Natural killer cell (primary cell): Measurements from ENCODE around the gene SH3PXD2A. TPM values are rescaled to one million over a fixed set of nuclear protein-coding genes. Genes with fewer than 3 reads are reported as not detected.

ENCODE experiments used
- ATAC-seq, 3 donors: fragments of 150-1000 bp in 2 of 3; fragments of 200-7000 bp in 1 of 3; cut with Tn5 transposase; 1 replicate in 1 of 3; 2 replicates in 2 of 3; pipeline ENCODE4 v1.10.0; 2021; ENCODE audit warnings: mild to moderate bottlenecking in 2 of 3, moderate library complexity in 2 of 3
- DNase-seq, 2 donors: peaks; one replicate each; pipeline versions ENCODE4 v3.0.0 to v3.0.0-alpha.2; 2013 to 2021; ENCODE audit warnings: mixed read lengths in 1 of 2
- H3K27ac ChIP-seq: one replicate; pipeline ENCODE4 v1.5.1; 2013; ENCODE audit warnings: mild to moderate bottlenecking, low read length
- H3K27me3 ChIP-seq: one replicate; pipeline ENCODE4 v1.6.1; 2013; ENCODE audit warnings: low read length; ENCODE audit not compliant: control insufficient read depth, insufficient read depth
- H3K36me3 ChIP-seq: one replicate; pipeline ENCODE4 v1.6.1; 2013; ENCODE audit warnings: low read length; ENCODE audit not compliant: control insufficient read depth, insufficient read depth
- H3K4me1 ChIP-seq: one replicate; pipeline ENCODE4 v1.6.1; 2013; ENCODE audit warnings: low read length; ENCODE audit not compliant: control insufficient read depth, insufficient read depth
- H3K4me3 ChIP-seq: one replicate; pipeline ENCODE4 v1.5.1; 2013; ENCODE audit warnings: low read length
- H3K9me3 ChIP-seq: one replicate; pipeline ENCODE4 v1.6.1; 2013; ENCODE audit warnings: low read length; ENCODE audit not compliant: control insufficient read depth, insufficient read depth
- H3K27ac Mint-ChIP-seq, 2 donors: one replicate each; pipeline ENCODE4 v1.8.0; 2022; ENCODE audit warnings: mild to moderate bottlenecking in 2 of 2, mixed read lengths in 2 of 2, moderate library complexity in 1 of 2
- H3K27me3 Mint-ChIP-seq, 2 donors: one replicate each; pipeline ENCODE4 v1.8.0; 2022; ENCODE audit warnings: low read depth in 2 of 2, mixed read lengths in 2 of 2
- H3K36me3 Mint-ChIP-seq: one replicate; pipeline ENCODE4 v1.8.0; 2022; ENCODE audit warnings: mixed read lengths
- H3K4me1 Mint-ChIP-seq, 2 donors: one replicate each; pipeline ENCODE4 v1.8.0; 2022; ENCODE audit warnings: mixed read lengths in 2 of 2
- H3K4me3 Mint-ChIP-seq: one replicate; pipeline ENCODE4 v1.8.0; 2022; ENCODE audit warnings: mild to moderate bottlenecking, moderate library complexity, mixed read lengths
- H3K9me3 Mint-ChIP-seq, 2 donors: one replicate each; pipeline ENCODE4 v1.8.0; 2022; ENCODE audit warnings: mixed read lengths in 2 of 2
- CTCF ChIP-seq: fragments of 200-600 bp; IDR thresholded peaks from one replicate; pipeline ENCODE4 v1.8.0; 2022; ENCODE audit warnings: antibody characterized with exemption
- WGBS: methylation state at CpG from one replicate; pipeline ENCODE4 v1.1.7; 2013; ENCODE audit warnings: missing lambda C conversion rate; ENCODE audit not compliant: insufficient coverage; 5-methylcytosine and 5-hydroxymethylcytosine counted together
- intact Hi-C: fragments of 100-400 bp; cut with micrococcal nuclease; formaldehyde crosslinking; loops from one replicate; pipeline ENCODE4 v1.14.2; 2022
- total RNA-seq, 4 donors: library from RNA; stranded (reverse); fragments of 120-200 nt in 1 of 4; gene quantifications; one replicate each; pipeline versions ENCODE4 v1.2.3 to v1.2.4, GENCODE V29; 2013 to 2022

The SH3PXD2A gene
- total RNA-seq, 3 donors from 2014 or later (not counting 1 experiment from before 2014, with no cell fraction given): 3.3 to 7.0 (median 4.9) TPM

- Mint-ChIP-seq H3K27ac (no peak overlapping the region), H3K27me3 (peaks cover 0 to 7% of the 10 kb centered on the region in 2 donors), H3K9me3 (no peaks in the 10 kb centered on the region), H3K36me3 (no peaks in the 10 kb centered on the region), H3K4me3 (no peak overlapping the region), H3K4me1 (no peaks in the 10 kb centered on the region)
- H3K9me3 ChIP-seq: no peaks in the 10 kb centered on the region
- no peak overlapping the region for H3K27ac ChIP-seq
- H3K4me1 ChIP-seq: no peaks in the 10 kb centered on the region
- ATAC-seq (peak; percentile 77 to 92 (median 91)), DNase-seq (peak; percentile 64 to 87)
- WGBS: 25% methylated on average over 8 of the region's 8 CpGs
- intact Hi-C loops: loop anchor here (1.0 to 5.0 kb wide), 2 partner anchors 81 to 274 kb away; no protein-coding TSS in a partner anchor
- TF ChIP-seq CTCF: peak; percentile 95
- no peaks in the 10 kb centered on the region for H3K36me3 ChIP-seq
- H3K4me3 ChIP-seq: no peak overlapping the region
- no peaks in the 10 kb centered on the region for H3K27me3 ChIP-seq
Observed at GRCh38 chr10:103685880-103686669, 169.3 kb downstream of the SH3PXD2A start.

- Mint-ChIP-seq H3K27ac (no peak overlapping the region), H3K36me3 (no peaks in the 10 kb centered on the region), H3K4me3 (no peak overlapping the region), H3K4me1 (no peaks in the 10 kb centered on the region), H3K27me3 (peaks cover 0 to 4% of the 10 kb centered on the region in 2 donors), H3K9me3 (no peaks in the 10 kb centered on the region)
- ATAC-seq: no peak
- WGBS: 89% methylated on average over 4 of the region's 4 CpGs
- Histone ChIP-seq H3K27ac (no peak overlapping the region), H3K4me3 (no peak overlapping the region), H3K27me3 (no peaks in the 10 kb centered on the region), H3K36me3 (no peaks in the 10 kb centered on the region), H3K9me3 (no peaks in the 10 kb centered on the region), H3K4me1 (peaks cover 9% of the 10 kb centered on the region)
- DNase-seq: no peak
- intact Hi-C loops: no loop called here
- no peak for TF ChIP-seq CTCF
Observed at GRCh38 chr10:103683851-103684250, 171.5 kb downstream of the SH3PXD2A start.

GRCh38 chr10:103682631-103683030 is 172.7 kb downstream of the SH3PXD2A start:
- WGBS: 84% methylated on average over 12 of the region's 12 CpGs
- Mint-ChIP-seq H3K36me3 (no peaks in the 10 kb centered on the region), H3K4me1 (no peaks in the 10 kb centered on the region), H3K27me3 (peaks cover 0 to 13% of the 10 kb centered on the region in 2 donors), H3K27ac (no peak overlapping the region), H3K4me3 (no peak overlapping the region), H3K9me3 (no peaks in the 10 kb centered on the region)
- H3K4me3 ChIP-seq: no peak overlapping the region
- no peak for TF ChIP-seq CTCF
- no peaks in the 10 kb centered on the region for H3K36me3 ChIP-seq
- H3K4me1 ChIP-seq: peaks cover 21% of the 10 kb centered on the region
- DNase-seq: no peak
- H3K9me3 ChIP-seq: no peaks in the 10 kb centered on the region
- H3K27me3 ChIP-seq: no peaks in the 10 kb centered on the region
- no peak for ATAC-seq
- intact Hi-C loops: no loop called here
- no peak overlapping the region for H3K27ac ChIP-seq
